Measurements from ENCODE around the gene POMP.

The POMP gene

DNA sequence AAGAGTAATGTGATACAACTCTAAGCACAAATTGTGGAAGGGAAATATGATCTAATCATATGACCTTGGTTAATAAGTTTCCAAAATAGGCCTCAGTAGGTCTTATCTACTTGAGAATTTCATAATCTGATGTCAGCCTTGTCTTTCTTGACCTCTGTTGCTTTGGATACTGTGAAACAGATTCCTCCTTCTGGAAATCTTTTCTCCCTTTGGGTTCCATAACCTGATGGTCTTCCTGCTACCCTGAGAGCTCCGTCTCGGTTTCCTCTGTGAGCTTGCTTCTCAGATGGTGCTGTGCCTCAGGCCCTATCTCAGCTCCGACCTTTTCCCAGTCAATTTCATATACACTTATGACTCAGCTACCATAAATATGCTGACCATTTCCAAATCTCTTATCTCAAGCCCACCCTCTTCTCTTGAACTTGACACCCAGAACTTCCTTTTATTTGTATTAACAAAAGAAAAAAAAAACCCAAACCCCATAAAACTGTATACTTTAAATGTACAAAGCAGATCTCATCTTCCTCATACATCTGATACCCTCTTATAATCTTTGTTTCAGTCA, 66.2 kb downstream of the POMP start:
- H3K27ac ChIP-seq: no peak overlapping the region
- no peak for TF ChIP-seq ZFX (IDR thresholded peaks at IDR 0.05; ENCODE audit: borderline replicate concordance)
- TF ChIP-seq, protein P1, sequence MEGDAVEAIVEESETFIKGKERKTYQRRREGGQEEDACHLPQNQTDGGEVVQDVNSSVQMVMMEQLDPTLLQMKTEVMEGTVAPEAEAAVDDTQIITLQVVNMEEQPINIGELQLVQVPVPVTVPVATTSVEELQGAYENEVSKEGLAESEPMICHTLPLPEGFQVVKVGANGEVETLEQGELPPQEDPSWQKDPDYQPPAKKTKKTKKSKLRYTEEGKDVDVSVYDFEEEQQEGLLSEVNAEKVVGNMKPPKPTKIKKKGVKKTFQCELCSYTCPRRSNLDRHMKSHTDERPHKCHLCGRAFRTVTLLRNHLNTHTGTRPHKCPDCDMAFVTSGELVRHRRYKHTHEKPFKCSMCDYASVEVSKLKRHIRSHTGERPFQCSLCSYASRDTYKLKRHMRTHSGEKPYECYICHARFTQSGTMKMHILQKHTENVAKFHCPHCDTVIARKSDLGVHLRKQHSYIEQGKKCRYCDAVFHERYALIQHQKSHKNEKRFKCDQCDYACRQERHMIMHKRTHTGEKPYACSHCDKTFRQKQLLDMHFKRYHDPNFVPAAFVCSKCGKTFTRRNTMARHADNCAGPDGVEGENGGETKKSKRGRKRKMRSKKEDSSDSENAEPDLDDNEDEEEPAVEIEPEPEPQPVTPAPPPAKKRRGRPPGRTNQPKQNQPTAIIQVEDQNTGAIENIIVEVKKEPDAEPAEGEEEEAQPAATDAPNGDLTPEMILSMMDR (IDR thresholded peaks at IDR 0.05): no peak

Measured in 22Rv1 (cell line).